HG03196 (cell line): ENCODE measurements around the gene C11orf68.
A peak's percentile ranks its signal among the peaks of the same experiment; 100 is the strongest.

Source experiments
- ATAC-seq: cut with Tn5 transposase; IDR thresholded peaks from one replicate; pipeline ENCODE4 v1.9.1; 2021; ENCODE audit not compliant: unreplicated experiment

Gene C11orf68

GRCh38 chr11:65891219-65892136 lies 27.4 kb downstream of the C11orf68 start:
- no peak for ATAC-seq

GRCh38 chr11:65890324-65891218 lies 28.3 kb downstream of the C11orf68 start, which contains the start of gene CCDC85B:
Gene CCDC85B, plus strand, starts transcription at chr11:65890673. Its CDS starts 111 bp downstream, at chr11:65890784.
- ATAC-seq = peak; percentile 43

- ATAC-seq = peak; percentile 43
These were observed 30.6 kb downstream of the C11orf68 start, which contains the start of gene FIBP for GRCh38 chr11:65888163-65888814. Gene FIBP, minus strand, starts transcription at chr11:65888471. Its CDS starts 53 bp downstream, at chr11:65888418.

GRCh38 chr11:65887723-65888162 lies 31.1 kb downstream of the C11orf68 start:
- ATAC-seq = peak; percentile 1

GRCh38 chr11:65886826-65887722 lies 31.8 kb downstream of the C11orf68 start:
- ATAC-seq = no peak

- ATAC-seq = no peak
These were observed 32.9 kb downstream of the C11orf68 start for GRCh38 chr11:65885808-65886536.

- no peak for ATAC-seq
These were observed 33.6 kb downstream of the C11orf68 start for GRCh38 chr11:65885231-65885630.

GRCh38 chr11:65884716-65885092 lies 34.2 kb downstream of the C11orf68 start:
- no peak for ATAC-seq

GRCh38 chr11:65883786-65884715 lies 34.8 kb downstream of the C11orf68 start:
- no peak for ATAC-seq

- ATAC-seq = no peak
These were observed 35.7 kb downstream of the C11orf68 start for GRCh38 chr11:65883058-65883761.

GRCh38 chr11:65882120-65883057 lies 36.5 kb downstream of the C11orf68 start:
- ATAC-seq = no peak

GRCh38 chr11:65880844-65881421 lies 37.9 kb downstream of the C11orf68 start:
- ATAC-seq = no peak

GRCh38 chr11:65880027-65880426 lies 38.8 kb downstream of the C11orf68 start:
- no peak for ATAC-seq

- no peak for ATAC-seq
These were observed 39.2 kb downstream of the C11orf68 start, which contains the start of gene CTSW for GRCh38 chr11:65879617-65880016. Gene CTSW, plus strand, starts transcription at chr11:65879837. Its CDS starts 18 bp downstream, at chr11:65879855.

GRCh38 chr11:65873318-65874156 lies 45.3 kb downstream of the C11orf68 start:
- ATAC-seq = peak; percentile 66
